ENCODE results near the gene BCL11B.
"Not testable (repeated sequence)": the region's sequence is repeated elsewhere in the genome, so short reads cannot be mapped to it uniquely, and the experiment has no call there.

Gene BCL11B

DNA sequence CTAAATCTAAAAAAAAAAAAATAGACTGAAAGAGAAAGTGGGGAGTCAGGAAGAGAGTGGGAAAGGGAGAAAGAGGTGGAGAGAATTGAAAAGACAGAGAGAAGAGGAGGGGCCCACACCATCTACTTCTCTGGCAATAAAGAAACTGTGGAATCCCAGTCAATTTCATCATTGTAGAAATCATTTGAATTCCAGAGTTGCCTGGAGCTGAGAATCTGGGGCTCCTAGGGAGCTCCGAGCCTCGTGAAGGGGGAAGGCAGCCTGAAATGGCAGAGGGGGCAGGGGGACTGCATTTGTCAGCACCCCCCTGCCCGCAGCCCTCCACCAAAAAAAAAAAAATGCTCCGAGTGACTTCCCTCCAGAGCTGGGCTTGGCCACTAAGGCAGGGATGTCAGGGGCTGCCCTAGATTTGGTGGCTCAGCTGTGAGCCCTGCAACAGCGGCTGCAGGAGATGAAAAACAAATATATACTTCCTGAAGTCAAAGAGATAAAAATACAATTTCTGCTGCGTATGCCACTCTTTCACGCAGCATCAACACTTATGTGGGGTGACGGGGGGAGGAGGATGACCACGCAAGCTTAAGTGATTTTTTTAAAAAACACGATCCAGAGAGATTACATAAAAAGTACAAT is 80.5 kb downstream of the BCL11B start:
- Mint-ChIP-seq H3K27ac (peak overlapping the region; percentile 95), H3K4me1 (peaks cover 97% of the 10 kb centered on the region), H3K4me3 (peak overlapping the region; percentile 75), H3K36me3 (peaks cover 67% of the 10 kb centered on the region), H3K9me3 (no peaks in the 10 kb centered on the region), H3K27me3 (no peaks in the 10 kb centered on the region)
- peak; percentile 61 for DNase-seq
- CTCF ChIA-PET: interaction anchor here (0.7 to 1.4 kb wide), 3 partner anchors 33 to 711 kb away, joined by 3 to 6 read pairs (median 5); partner anchors contain the start of gene BCL11B

DNA sequence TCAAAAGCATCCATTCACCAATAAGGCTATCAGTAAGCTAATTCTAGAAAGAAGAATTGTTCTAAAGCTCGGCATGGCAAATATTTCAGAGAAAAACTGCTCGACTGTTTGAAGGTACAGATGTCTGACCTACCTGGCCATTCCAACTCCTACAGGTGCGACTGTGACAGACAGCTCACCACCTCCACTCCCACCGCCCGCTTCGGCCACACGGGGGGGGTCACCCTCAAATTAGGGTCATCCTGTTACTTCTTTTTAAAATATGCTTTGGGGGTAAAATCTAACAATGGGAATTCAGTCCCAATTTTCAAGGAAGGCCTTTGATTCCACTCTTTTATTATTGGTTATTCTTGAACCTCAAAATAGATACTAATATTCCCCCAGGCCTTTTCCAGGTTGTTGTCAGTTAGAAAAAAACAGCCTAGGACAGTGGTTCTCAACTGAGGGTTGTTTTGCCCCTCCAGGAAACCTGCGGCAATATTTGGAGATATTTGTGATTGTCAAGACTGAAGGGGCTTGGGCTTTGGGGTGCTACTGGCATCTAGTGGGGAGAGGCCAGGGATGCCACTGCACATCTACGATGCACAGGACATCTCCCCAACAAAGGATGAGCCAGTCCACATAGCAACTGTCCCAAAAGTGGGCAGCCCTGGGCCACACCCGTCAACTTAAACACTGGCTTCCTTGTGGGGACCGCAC is 81.2 kb downstream of the BCL11B start:
- no peaks in the 10 kb centered on the region for H3K9me3 Mint-ChIP-seq
- DNase-seq: peak; percentile 72
- no peaks in the 10 kb centered on the region for H3K27me3 Mint-ChIP-seq
- peak overlapping the region; percentile 95 for H3K27ac Mint-ChIP-seq
- H3K36me3 Mint-ChIP-seq: peaks cover 67% of the 10 kb centered on the region
- peak overlapping the region; percentile 75 for H3K4me3 Mint-ChIP-seq
- CTCF ChIA-PET: interaction anchor here (0.7 to 1.3 kb wide), 4 partner anchors 9 to 711 kb away, joined by 3 to 5 read pairs (median 3); no protein-coding TSS in a partner anchor
- peaks cover 97% of the 10 kb centered on the region for H3K4me1 Mint-ChIP-seq

DNA sequence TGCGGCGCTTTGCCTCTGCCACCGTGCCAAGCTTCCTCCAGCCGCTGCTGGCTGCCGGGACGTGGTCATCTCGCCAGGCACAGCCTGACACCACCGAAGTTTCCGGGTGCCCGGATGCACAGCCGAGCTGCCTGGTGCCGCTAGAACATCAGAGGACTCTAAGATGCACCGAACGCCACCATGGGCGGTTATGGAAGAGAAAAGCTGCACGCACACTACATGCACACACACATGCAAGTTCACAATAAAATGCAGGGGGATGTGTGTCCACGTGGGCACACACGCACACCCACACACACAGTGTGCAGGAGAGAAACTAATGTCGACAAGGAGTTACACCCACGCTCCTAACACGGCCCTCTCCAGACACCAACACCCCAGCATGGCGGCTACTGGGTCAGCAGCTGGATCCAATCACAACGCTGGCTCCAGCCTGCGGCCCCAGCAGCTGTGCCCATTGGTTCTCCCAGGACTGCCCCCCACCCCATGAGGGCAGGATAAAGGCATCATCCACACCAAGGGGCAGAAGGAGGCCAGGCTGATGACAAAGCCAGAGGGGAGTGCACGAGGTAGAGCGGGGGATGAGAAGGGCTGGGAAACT is 82.7 kb downstream of the BCL11B start:
- Mint-ChIP-seq H3K9me3 (no peaks in the 10 kb centered on the region), H3K27ac (peak overlapping the region; percentile 95), H3K4me3 (peak overlapping the region; percentile 78), H3K36me3 (peaks cover 60% of the 10 kb centered on the region), H3K4me1 (peaks cover 97% of the 10 kb centered on the region), H3K27me3 (no peaks in the 10 kb centered on the region)
- DNase-seq: peak; percentile 82
- CTCF ChIA-PET: interaction anchor here (0.7 to 3.5 kb wide), 14 partner anchors 12 to 1051 kb away, joined by 3 to 17 read pairs (median 4); partner anchors contain the start of gene BCL11B

DNA sequence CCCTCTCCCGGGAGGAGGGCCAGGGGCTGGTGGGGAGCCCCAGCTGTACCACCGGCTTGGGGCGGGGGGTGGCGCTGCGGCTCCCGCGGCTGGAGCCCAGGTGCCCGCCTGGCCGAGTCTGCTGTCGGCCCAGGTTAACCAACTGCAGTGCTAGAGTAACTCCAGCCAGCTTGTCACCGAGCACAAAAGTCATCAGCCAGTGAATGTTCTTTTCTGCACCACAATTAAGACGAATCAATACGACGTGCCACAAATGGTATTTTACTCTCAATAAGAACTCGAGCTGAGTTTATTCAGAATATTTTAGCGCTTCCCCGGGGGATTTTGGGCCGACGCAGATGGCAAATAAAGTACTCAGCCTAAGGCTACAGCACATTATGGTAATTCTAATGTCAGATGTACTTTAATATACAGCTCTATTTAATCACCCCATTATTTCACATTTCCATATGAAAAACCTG is 83.2 kb downstream of the BCL11B start:
- H3K27ac Mint-ChIP-seq: peak overlapping the region; percentile 95
- peak; percentile 58 for DNase-seq
- peaks cover 97% of the 10 kb centered on the region for H3K4me1 Mint-ChIP-seq

DNA sequence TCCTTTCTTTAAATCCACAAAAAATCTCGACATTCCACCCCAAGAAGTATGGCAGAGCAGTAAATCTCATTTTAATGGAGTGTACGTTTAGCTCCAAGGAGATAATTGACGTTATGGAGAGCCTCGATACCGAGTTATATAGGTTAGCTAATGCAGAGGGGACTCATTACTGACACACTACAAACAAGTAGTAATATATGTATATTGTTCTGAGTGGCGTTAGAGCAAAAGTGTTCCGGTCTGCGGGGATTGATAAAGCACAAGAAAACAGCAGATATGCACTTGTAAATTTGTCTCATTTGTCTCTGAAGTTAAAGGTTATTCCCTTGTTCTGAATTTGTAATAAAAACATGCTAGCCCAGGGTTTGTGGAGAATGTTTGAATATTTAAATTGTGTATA is 84.1 kb downstream of the BCL11B start:
- CTCF ChIA-PET: interaction anchor here (0.6 to 3.5 kb wide), 6 partner anchors 14 to 1049 kb away, joined by 3 to 17 read pairs (median 4); no protein-coding TSS in a partner anchor
- no peaks in the 10 kb centered on the region for H3K9me3 Mint-ChIP-seq

More for the DNA sequence above, 83.2 kb downstream of the BCL11B start:
- H3K36me3 Mint-ChIP-seq: peaks cover 61% of the 10 kb centered on the region
- H3K27me3 Mint-ChIP-seq: no peaks in the 10 kb centered on the region
- H3K9me3 Mint-ChIP-seq: no peaks in the 10 kb centered on the region
- CTCF ChIA-PET: interaction anchor here (0.7 to 3.5 kb wide), 15 partner anchors 12 to 1050 kb away, joined by 3 to 17 read pairs (median 4); partner anchors contain the start of gene BCL11B
- peak overlapping the region; percentile 78 for H3K4me3 Mint-ChIP-seq

DNA sequence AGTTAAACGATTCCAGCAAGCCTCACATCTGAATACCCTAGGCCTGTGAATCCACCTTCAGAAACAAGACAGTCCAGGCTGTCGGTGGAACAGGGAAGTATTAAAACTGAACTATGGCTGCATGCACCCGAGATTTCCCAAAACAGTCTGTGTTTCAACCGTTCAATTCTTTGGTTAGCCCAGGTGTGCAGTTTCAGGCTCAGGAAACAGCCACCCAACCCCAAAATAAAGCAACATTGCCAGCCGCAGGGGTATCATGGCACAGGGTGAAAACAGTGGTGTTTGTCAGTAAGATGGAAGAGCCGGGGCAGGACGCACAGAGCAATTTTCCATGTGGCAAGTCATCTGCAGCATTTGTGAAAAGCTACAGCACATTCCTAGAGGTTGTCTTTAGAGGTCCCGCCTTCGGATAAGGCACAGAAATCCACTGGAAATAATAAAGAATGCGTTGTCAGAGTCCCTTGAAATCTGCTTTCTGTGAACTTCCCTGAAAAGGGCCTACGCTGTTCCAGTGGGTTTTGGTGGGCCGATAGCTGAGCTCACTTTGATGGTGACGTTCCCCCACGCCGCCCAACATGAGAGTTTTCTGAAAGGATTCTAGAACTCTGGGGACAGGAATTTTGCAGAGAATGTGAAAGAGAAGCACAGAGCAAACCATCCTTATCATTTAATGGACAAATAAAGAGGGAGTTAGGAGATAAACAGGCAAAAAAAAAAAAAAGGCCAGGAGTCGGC is 84.9 kb downstream of the BCL11B start:
- no peaks in the 10 kb centered on the region for H3K9me3 Mint-ChIP-seq
- peaks cover 64% of the 10 kb centered on the region for H3K36me3 Mint-ChIP-seq
- H3K4me1 Mint-ChIP-seq: peaks cover 97% of the 10 kb centered on the region
- no peak for DNase-seq
- H3K27ac Mint-ChIP-seq: peak overlapping the region; percentile 94
- H3K4me3 Mint-ChIP-seq: peak overlapping the region; percentile 72
- H3K27me3 Mint-ChIP-seq: no peaks in the 10 kb centered on the region
- CTCF ChIA-PET: interaction anchor here (0.6 to 3.5 kb wide), 5 partner anchors 15 to 421 kb away, joined by 3 to 17 read pairs (median 4); no protein-coding TSS in a partner anchor

More for the DNA sequence above, 84.1 kb downstream of the BCL11B start:
- Mint-ChIP-seq H3K4me1 (peaks cover 97% of the 10 kb centered on the region), H3K36me3 (peaks cover 61% of the 10 kb centered on the region), H3K27me3 (no peaks in the 10 kb centered on the region), H3K4me3 (peak overlapping the region; percentile 72), H3K27ac (peak overlapping the region; percentile 94)
- DNase-seq: no peak

DNA sequence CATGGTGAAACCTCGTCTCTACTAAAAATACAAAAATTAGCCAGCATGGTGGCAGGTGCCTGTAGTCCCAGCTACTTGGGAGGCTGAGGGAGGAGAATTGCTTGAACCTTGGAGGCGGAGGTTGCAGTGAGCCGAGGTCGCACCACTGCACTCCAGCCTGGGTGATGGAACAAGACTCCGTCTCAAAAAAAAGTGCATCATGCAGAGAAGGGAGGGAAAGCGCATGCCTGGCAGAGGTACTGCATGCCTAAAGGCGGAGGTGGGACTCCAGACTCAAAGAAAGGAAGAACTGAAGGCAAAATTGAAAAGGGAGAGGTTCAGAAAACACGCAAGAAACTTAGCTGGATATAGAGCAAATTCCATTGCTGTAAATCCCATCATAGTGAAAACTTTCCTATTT is 85.7 kb downstream of the BCL11B start:
- DNase-seq, H3K9me3 Mint-ChIP-seq, H3K27me3 Mint-ChIP-seq: not testable (repeated sequence)
- CTCF ChIA-PET: interaction anchor here (0.9 to 3.5 kb wide), 3 partner anchors 38 to 80 kb away, joined by 3 to 17 read pairs (median 4); no protein-coding TSS in a partner anchor
- H3K27ac Mint-ChIP-seq: peak overlapping the region; percentile 94
- peaks cover 66% of the 10 kb centered on the region for H3K36me3 Mint-ChIP-seq
- H3K4me1 Mint-ChIP-seq: peaks cover 97% of the 10 kb centered on the region
- H3K4me3 Mint-ChIP-seq: peak overlapping the region; percentile 72

DNA sequence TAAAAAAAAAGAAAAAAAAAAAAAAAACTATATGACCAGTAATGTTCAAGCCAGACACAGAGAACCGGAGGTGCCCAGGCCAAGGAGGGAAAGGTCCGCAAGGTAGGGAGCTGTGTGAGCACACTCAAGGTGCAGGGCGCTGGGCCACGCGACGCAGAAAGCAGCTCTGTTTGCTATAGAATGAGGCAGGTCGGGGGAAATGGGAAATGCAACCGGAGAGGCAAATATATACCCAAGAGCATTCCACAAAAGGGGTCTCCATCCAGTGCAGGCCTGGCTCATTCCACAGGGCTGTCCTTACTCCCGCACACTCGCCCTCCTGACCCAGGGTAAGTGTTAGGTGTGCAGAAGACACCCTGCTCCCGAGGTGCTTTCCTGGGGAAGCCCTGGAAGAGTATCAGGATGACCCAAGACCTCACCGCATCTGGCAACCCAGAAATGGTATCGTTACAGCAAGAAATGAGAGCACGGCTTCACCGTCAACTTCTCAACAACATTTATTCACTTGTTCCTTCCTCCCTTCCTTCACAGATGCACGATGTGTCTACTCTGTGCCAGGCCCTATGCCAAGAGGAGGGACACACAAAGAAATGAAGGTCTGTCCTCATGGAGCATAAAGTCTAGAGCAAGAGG is 86.4 kb downstream of the BCL11B start:
- H3K9me3 Mint-ChIP-seq: no peaks in the 10 kb centered on the region
- H3K27me3 Mint-ChIP-seq: no peaks in the 10 kb centered on the region
- peaks cover 97% of the 10 kb centered on the region for H3K4me1 Mint-ChIP-seq
- no peak for DNase-seq
- peak overlapping the region; percentile 94 for H3K27ac Mint-ChIP-seq
- peaks cover 68% of the 10 kb centered on the region for H3K36me3 Mint-ChIP-seq
- CTCF ChIA-PET: interaction anchor here (0.6 to 1.1 kb wide), 3 partner anchors 15 to 48 kb away, joined by 3 to 6 read pairs (median 3); no protein-coding TSS in a partner anchor
- H3K4me3 Mint-ChIP-seq: peak overlapping the region; percentile 62

DNA sequence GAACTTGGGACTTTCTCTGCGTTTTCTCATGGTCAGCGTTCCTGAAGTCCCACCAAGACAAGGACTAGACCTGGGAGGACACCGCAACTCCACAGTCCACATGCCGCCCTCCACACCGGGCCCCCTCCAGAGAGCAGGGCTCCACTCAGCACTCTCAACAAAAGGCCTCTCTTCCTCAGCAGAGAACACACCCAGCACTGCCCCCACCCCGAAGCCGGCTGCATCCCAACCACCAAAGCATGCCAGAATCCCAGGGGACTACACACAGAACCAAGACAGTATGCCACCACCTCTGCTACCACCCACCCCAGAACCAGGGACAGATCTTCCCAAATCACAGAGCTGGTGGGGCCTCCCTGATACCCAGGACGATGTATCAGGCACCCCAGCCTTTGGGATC is 88.3 kb downstream of the BCL11B start:
- H3K27ac Mint-ChIP-seq: peak overlapping the region; percentile 94
- no peak for DNase-seq
- H3K36me3 Mint-ChIP-seq: peaks cover 78% of the 10 kb centered on the region
- CTCF ChIA-PET: no interaction called here
- peaks cover 96% of the 10 kb centered on the region for H3K4me1 Mint-ChIP-seq
- no peaks in the 10 kb centered on the region for H3K9me3 Mint-ChIP-seq
- H3K27me3 Mint-ChIP-seq: no peaks in the 10 kb centered on the region
- peak overlapping the region; percentile 62 for H3K4me3 Mint-ChIP-seq

DNA sequence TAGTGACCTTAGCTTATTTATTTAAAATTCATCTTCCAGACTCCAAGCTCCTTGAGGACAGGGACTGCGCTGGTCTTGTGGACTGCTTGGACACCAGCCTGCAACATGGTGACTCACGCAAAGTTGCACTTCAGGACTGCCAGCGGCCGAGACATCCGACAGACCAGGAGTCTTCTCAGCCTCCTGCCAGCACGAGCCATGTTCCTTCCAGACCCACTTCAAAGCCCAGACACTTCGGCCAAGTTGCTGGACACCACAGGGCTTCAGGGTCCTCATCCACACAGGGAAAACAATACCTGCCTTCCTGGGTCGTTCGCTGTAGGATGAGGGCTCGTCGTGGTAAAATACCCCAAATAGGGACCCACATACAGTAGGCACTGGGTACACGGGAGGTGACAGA is 88.7 kb downstream of the BCL11B start:
- Mint-ChIP-seq H3K36me3 (peaks cover 82% of the 10 kb centered on the region), H3K4me1 (peaks cover 99% of the 10 kb centered on the region), H3K27ac (peak overlapping the region; percentile 94), H3K9me3 (no peaks in the 10 kb centered on the region), H3K4me3 (no peak overlapping the region), H3K27me3 (no peaks in the 10 kb centered on the region)
- CTCF ChIA-PET: no interaction called here
- no peak for DNase-seq

DNA sequence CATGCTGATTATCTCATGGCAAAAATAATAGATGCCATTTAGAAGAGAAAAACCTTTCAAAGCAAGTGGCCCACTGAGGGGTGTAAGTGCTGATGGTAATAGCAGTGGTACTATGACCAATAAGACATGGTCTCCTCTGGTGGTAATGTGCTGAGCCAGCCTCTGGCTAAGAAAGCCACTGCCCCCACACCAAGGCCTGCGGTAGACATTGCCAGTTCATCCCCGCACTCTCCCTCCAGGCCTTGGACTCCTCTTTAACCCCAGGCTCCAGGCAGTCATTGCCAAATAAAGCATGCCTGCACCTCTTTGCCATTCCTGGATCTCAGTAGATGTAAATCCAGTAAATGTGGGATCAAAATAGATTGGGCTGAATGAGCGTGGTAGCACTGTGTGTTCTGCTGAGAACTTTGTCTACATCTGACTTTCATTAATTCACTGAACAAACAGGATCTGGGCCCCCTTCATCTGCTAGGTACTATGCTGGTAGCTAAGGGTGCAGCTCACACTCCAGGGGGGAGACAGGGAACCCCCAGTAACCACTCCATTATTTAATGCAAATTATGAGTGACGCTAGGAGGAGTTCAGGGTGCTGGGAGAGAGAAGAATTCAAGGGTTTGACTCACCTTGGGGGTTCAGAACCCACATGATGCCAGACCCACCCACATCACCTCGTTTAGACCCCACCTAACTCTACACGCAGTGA is 89.3 kb downstream of the BCL11B start:
- Mint-ChIP-seq H3K9me3 (no peaks in the 10 kb centered on the region), H3K36me3 (peaks cover 83% of the 10 kb centered on the region), H3K4me1 (peaks cover 98% of the 10 kb centered on the region), H3K4me3 (peak overlapping the region; percentile 8), H3K27ac (peak overlapping the region; percentile 94), H3K27me3 (no peaks in the 10 kb centered on the region)
- DNase-seq: no peak
- CTCF ChIA-PET: no interaction called here

DNA sequence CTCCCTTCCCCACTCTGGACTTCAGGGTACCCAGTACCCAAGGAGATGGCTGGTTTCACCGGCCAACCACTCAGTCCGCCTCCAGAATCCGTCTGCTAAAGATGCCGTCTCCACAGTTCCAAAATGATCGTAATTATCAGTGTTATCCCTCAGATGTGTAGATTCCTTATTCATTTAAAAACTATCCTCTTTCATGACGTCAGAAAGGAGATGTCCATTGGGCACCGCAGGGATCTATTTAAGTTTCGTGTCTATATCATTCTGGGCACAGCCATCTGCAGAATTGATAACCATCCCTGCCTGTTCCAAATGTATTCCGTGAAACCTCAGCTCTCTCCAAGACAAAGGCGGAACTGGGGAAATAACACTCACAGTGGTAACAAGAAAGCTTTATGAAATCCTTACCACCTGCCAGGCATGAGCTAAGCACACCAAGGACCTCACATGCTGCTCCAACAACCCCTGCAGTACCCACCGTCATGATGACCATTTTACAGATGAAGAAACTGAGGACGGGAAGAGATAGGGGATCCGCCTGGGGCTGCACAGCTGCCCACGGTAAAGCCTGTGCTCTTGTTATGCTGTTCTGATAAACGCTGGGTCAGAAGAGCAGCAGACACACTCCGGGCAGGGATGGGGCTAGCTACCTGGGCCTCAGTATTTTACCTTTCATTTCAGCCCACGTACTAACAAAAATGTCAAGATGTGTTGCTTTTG is 90.0 kb downstream of the BCL11B start:
- CTCF ChIA-PET: no interaction called here
- peaks cover 83% of the 10 kb centered on the region for H3K36me3 Mint-ChIP-seq
- peaks cover 98% of the 10 kb centered on the region for H3K4me1 Mint-ChIP-seq
- peak overlapping the region; percentile 94 for H3K27ac Mint-ChIP-seq
- no peak for DNase-seq
- peak overlapping the region; percentile 8 for H3K4me3 Mint-ChIP-seq
- no peaks in the 10 kb centered on the region for H3K27me3 Mint-ChIP-seq
- H3K9me3 Mint-ChIP-seq: no peaks in the 10 kb centered on the region

All from activated naive CD4-positive, alpha-beta T cell treated with anti-CD3 and anti-CD28 coated beads, Interleukin-2, amount 10 ng/mL, durations not matched to agents 7 days and 5 days (primary cell).